Stomach (tissue), 9 donors: ENCODE measurements around the gene STK32A. TPM values are rescaled to one million over a fixed set of nuclear protein-coding genes. Genes with fewer than 3 reads are reported as not detected.

Source experiments
- DNase-seq, 2 donors: peaks; one replicate each; pipeline versions ENCODE4 v3.0.0 to v3.0.0-alpha.2; 2013 to 2019
- H3K27ac ChIP-seq, 5 donors: fragments of 200-600 bp in 4 of 5; sonication (generic) in 4 of 5; one replicate each; pipeline ENCODE4 v1.5.1; 2013 to 2019; ENCODE audit warnings: mild to moderate bottlenecking in 1 of 5, moderate library complexity in 1 of 5
- H3K27me3 ChIP-seq, 3 donors: fragments of 200-600 bp; sonication (generic); one replicate each; pipeline ENCODE4 v1.5.1; 2017 to 2019; ENCODE audit warnings: mixed run types in 1 of 3
- H3K36me3 ChIP-seq, 4 donors: fragments of 200-600 bp; sonication (generic); 1 replicate in 3 of 4; 2 replicates in 1 of 4; pipeline ENCODE4 v1.5.1; 2016 to 2019
- H3K4me1 ChIP-seq, 4 donors: fragments of 200-600 bp; sonication (generic); one replicate each; pipeline ENCODE4 v1.5.1; 2016 to 2019
- H3K4me3 ChIP-seq, 4 donors: fragments of 200-600 bp; sonication (generic) in 3 of 4; one replicate each; pipeline ENCODE4 v1.5.1; 2016 to 2019; ENCODE audit warnings: mild to moderate bottlenecking in 1 of 4
- H3K9me3 ChIP-seq, 4 donors: fragments of 200-600 bp; sonication (generic); one replicate each; pipeline ENCODE4 v1.5.1; 2016 to 2019
- CTCF ChIP-seq, 7 experiments: fragments of 450-650 bp in 4 of 7; fragments of 200-600 bp in 3 of 7; sonication (generic) in 3 of 7; IDR thresholded peaks; one replicate each; pipeline ENCODE4 v1.5.1; 2016 to 2019; ENCODE audit warnings: antibody characterized with exemption in 7 of 7, control low read depth in 2 of 7, mild to moderate bottlenecking in 1 of 7
- EP300 ChIP-seq: sonication (generic); formaldehyde crosslinking; IDR thresholded peaks from one replicate; pipeline ENCODE4 v1.6.1; 2017; ENCODE audit warnings: antibody characterized with exemption
- POLR2A ChIP-seq, 4 donors: fragments of 450-650 bp; IDR thresholded peaks; one replicate each; pipeline ENCODE4 v1.6.1; 2016; ENCODE audit warnings: antibody characterized with exemption in 4 of 4, control low read depth in 2 of 4, mild to moderate bottlenecking in 1 of 4, moderate library complexity in 1 of 4
- POLR2AphosphoS5 ChIP-seq, 3 donors: sonication (generic); formaldehyde crosslinking; IDR thresholded peaks; one replicate each; pipeline ENCODE4 v1.6.1; 2016; ENCODE audit warnings: antibody characterized with exemption in 3 of 3
- WGBS, 5 donors: extraction: QIAGEN DNeasy Blood & Tissue Kit in 3 of 5; methylation state at CpG; one replicate each; pipeline versions ENCODE4 v1.1.5 to v1.1.7; 2013 to 2018; 5-methylcytosine and 5-hydroxymethylcytosine counted together
- intact Hi-C: fragments of 100-400 bp; cut with DNase I; formaldehyde crosslinking; loops from one replicate; pipeline ENCODE4 v1.15.1; 2023; ENCODE audit warnings: low total_unique reads
- polyA plus RNA-seq, 3 donors: library from polyadenylated mRNA; stranded (reverse); fragments of 200-250 nt; gene quantifications; one replicate each; pipeline ENCODE4 v1.2.3, GENCODE V29; 2013
- total RNA-seq, 5 donors: library from RNA; depleted of rRNA; stranded (reverse); fragments of >200 nt; gene quantifications; one replicate each; pipeline versions ENCODE4 v1.1.0 to v1.2.3, GENCODE V29; 2014 to 2016
- donor health status: healthy with polysubstance abuse.
- donor health status: Bipolar disorder and iron deficiency.
- donor health status: healthy.

The STK32A gene
- total and polyA plus RNA-seq, 8 donors: 0.48 to 29.7 (median 0.62) TPM

DNA sequence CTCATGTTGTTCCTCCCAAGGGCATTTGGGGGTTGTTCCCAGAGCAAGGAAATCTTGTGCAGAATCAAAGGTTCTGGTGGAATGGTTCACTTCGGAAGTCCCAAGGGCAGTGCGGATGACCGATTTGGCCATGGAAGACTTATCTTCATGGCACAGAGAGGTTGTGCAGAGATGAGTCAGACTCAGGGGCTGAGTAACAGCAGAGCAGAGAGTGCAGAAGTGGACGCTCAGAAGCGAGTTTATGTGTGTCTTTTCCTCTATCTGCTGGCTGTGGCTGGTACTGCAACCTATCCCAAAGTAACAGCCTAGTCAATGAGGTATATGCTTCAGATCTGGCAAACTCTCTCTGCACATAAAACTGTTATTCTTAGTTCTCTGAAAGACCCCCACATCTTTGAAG, 157.0 kb downstream of the STK32A start:
- no peak overlapping the region for H3K4me3 ChIP-seq
- 62 to 67% (median 63%) methylated on average over 5 of the region's 5 CpGs for WGBS, 5 donors
- no peaks in the 10 kb centered on the region for H3K4me1 ChIP-seq
- TF ChIP-seq POLR2A (IDR thresholded peaks at IDR 0.05) (no peak), CTCF (IDR thresholded peaks at IDR 0.05) (peak in 5 of 7 experiments; percentile 33 to 47 (median 44)), POLR2AphosphoS5 (IDR thresholded peaks at IDR 0.05) (no peak), EP300 (no peak)
- peak; percentile 30 to 59 for DNase-seq
- H3K36me3 ChIP-seq: peaks cover 0 to 48% (median 24%) of the 10 kb centered on the region in 4 donors
- peak overlapping the region in 1 of 5 donors; percentile 7 for H3K27ac ChIP-seq
- H3K27me3 ChIP-seq: no peaks in the 10 kb centered on the region
- intact Hi-C loops: no loop called here
- no peaks in the 10 kb centered on the region for H3K9me3 ChIP-seq

DNA sequence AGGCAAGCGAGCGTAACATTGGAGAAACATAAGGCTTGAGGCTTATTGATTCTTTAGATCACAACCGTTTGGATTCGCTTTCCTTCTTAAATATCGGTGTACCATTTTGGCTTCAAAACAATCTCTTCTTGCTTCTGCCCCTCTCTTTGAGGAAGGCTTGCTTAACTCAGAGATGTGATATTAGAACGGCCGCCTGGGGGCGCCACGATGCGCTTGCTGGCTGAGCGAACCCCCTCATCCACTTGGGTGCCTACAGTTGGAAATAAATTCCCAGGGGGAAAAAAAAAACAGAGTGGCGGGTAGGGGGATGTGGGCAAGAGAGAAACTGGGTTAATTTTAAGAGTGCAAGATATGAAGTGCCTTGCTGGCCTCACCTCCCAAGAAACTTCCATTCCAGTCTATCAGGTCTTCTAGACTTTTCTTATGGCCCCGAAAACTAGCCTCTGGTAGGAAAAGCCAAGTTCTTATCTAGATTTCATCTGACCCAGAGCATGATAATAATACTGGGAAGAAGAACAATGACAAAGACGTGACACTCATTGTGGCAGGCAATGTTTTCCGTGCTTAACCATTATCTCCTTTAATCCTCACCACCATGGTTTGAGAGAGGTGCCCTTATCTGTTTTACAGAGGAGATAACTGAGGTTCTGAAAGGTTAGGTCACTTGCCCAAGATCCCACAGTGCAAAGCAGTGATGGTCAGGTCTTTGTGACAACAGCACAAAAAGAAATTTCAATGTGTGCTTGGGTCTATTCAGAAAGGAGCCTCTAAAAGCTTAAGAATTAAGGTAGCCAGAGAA, 159.2 kb downstream of the STK32A start:
- Histone ChIP-seq H3K4me3 (no peak overlapping the region), H3K27me3 (no peaks in the 10 kb centered on the region), H3K9me3 (no peaks in the 10 kb centered on the region), H3K27ac (no peak overlapping the region), H3K4me1 (no peaks in the 10 kb centered on the region), H3K36me3 (peaks cover 0 to 66% (median 44%) of the 10 kb centered on the region in 4 donors)
- DNase-seq: no peak
- no peak for TF ChIP-seq EP300
- no peak for TF ChIP-seq CTCF (IDR thresholded peaks at IDR 0.05)
- TF ChIP-seq POLR2AphosphoS5 (IDR thresholded peaks at IDR 0.05): no peak
- TF ChIP-seq POLR2A (IDR thresholded peaks at IDR 0.05): no peak
- intact Hi-C loops: no loop called here
- 73 to 82% (median 74%) methylated on average over 15 of the region's 15 CpGs for WGBS, 5 donors

- H3K4me3 ChIP-seq: no peak overlapping the region
- intact Hi-C loops: no loop called here
- H3K27me3 ChIP-seq: no peaks in the 10 kb centered on the region
- TF ChIP-seq CTCF (IDR thresholded peaks at IDR 0.05) (no peak), EP300 (no peak), POLR2A (IDR thresholded peaks at IDR 0.05) (no peak), POLR2AphosphoS5 (IDR thresholded peaks at IDR 0.05) (no peak)
- 66 to 87% (median 74%) methylated on average over 5 to 8 of the region's 8 CpGs for WGBS, 5 donors
- H3K27ac ChIP-seq: peak overlapping the region in 2 of 5 donors; percentile 6 to 7
- H3K4me1 ChIP-seq: no peaks in the 10 kb centered on the region
- peaks cover 0 to 84% (median 56%) of the 10 kb centered on the region in 4 donors for H3K36me3 ChIP-seq
- H3K9me3 ChIP-seq: no peaks in the 10 kb centered on the region
- DNase-seq: no peak
These were observed 161.4 kb downstream of the STK32A start for GRCh38 chr5:147396070-147396823.

GRCh38 chr5:147397616-147398015, 162.8 kb downstream of the STK32A start:
- 85 to 89% (median 89%) methylated on average over 11 of the region's 11 CpGs for WGBS, 5 donors
- Histone ChIP-seq H3K27ac (no peak overlapping the region), H3K4me3 (no peak overlapping the region), H3K9me3 (no peaks in the 10 kb centered on the region), H3K36me3 (peaks cover 0 to 80% (median 56%) of the 10 kb centered on the region in 4 donors), H3K4me1 (no peaks in the 10 kb centered on the region), H3K27me3 (no peaks in the 10 kb centered on the region)
- intact Hi-C loops: no loop called here
- DNase-seq: no peak
- TF ChIP-seq POLR2A (IDR thresholded peaks at IDR 0.05) (no peak), POLR2AphosphoS5 (IDR thresholded peaks at IDR 0.05) (no peak), CTCF (IDR thresholded peaks at IDR 0.05) (no peak), EP300 (no peak)
